Immature natural killer cell (primary cell): ENCODE data around the gene TRIM41. TPM values are rescaled to one million over a fixed set of nuclear protein-coding genes. Genes with fewer than 3 reads are reported as not detected.
"Not testable (repeated sequence)": the region's sequence is repeated elsewhere in the genome, so short reads cannot be mapped to it uniquely, and the experiment has no call there.

Experiments used
- DNase-seq, 3 donors: peaks; one replicate each; pipeline ENCODE4 v3.0.0; 2022; ENCODE audit warnings: mixed read lengths in 1 of 3
- H3K27ac Mint-ChIP-seq, 6 donors: one replicate each; pipeline ENCODE4 v1.8.0; 2020; ENCODE audit warnings: mixed read lengths in 6 of 6, mild to moderate bottlenecking in 5 of 6, inconsistent platforms in 4 of 6, moderate library complexity in 3 of 6
- H3K27me3 Mint-ChIP-seq, 3 donors: one replicate each; pipeline ENCODE4 v1.8.0; 2020 to 2021; ENCODE audit warnings: low read depth in 3 of 3, mild to moderate bottlenecking in 3 of 3, mixed read lengths in 3 of 3, moderate library complexity in 3 of 3, inconsistent platforms in 1 of 3
- H3K36me3 Mint-ChIP-seq, 3 donors: one replicate each; pipeline ENCODE4 v1.8.0; 2020; ENCODE audit warnings: mixed read lengths in 3 of 3, inconsistent platforms in 2 of 3, mild to moderate bottlenecking in 2 of 3
- H3K4me1 Mint-ChIP-seq, 2 donors: one replicate each; pipeline ENCODE4 v1.8.0; 2020; ENCODE audit warnings: inconsistent platforms in 2 of 2, mild to moderate bottlenecking in 2 of 2, mixed read lengths in 2 of 2, moderate library complexity in 1 of 2
- H3K4me3 Mint-ChIP-seq, 5 donors: one replicate each; pipeline ENCODE4 v1.8.0; 2020; ENCODE audit warnings: mild to moderate bottlenecking in 5 of 5, mixed read lengths in 5 of 5, inconsistent platforms in 3 of 5, moderate library complexity in 3 of 5
- H3K9me3 Mint-ChIP-seq, 6 donors: one replicate each; pipeline ENCODE4 v1.8.0; 2020; ENCODE audit warnings: mild to moderate bottlenecking in 6 of 6, mixed read lengths in 6 of 6, inconsistent platforms in 4 of 6, moderate library complexity in 3 of 6
- polyA plus RNA-seq, 3 donors: library from polyadenylated mRNA; unstranded; fragments of 300-500 nt; fragmentation: Illumina TruSeq; gene quantifications; one replicate each; pipeline ENCODE4 v1.2.3, GENCODE V29; 2021

The TRIM41 gene
- polyA plus RNA-seq, result 1 to 10 TPM in 2 of 3 donors, under 1 TPM in 1; 0.80 to 2.3 (median 1.7) TPM

DNA sequence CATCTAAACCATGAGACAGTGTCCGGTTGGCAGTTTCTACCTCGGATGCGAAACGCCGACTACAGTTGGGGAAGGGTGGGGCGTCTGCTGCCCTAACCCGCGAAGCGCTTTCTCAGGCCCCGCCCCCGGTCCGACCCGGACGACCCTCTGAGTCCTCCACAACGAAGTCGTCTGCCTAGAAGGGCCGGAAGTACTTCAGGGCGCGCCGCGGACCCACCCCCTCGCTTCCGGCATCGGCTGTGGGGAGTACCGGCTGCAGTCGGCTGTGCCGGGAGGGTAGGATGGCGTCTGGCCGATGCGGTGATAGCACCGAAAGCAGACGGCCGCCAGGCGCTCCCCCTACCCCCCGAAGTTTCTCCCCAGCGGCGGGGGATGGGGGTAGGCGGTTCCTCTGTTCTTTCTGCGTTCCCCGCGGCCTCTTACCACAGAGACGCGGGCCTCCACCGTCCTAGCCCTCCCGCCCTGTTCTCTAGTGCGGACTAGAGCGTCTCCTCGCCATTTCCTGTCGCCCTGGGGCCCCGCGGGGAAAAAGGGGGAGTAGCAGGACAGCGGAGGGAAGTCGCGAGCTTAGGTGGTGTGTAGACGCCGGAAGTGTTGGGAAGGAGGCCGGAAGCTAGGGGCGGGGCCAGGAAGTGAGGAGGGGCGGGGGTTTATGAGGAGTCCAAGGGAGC, at the start of gene TRIM41:
Gene TRIM41 (plus strand): TSS at position 224 of the 671 bp plus-strand sequence. CDS start 719 bp downstream, outside the sequence.
- peaks cover 39 to 54% (median 42%) of the 10 kb centered on the region in 3 donors for H3K27me3 Mint-ChIP-seq
- peaks cover 0 to 10% (median 5%) of the 10 kb centered on the region in 6 donors for H3K9me3 Mint-ChIP-seq
- H3K4me3 Mint-ChIP-seq, result peak within 1 kb of the TSS; percentile 88 to 96 (median 95)
- peak; percentile 99 for DNase-seq
- peak within 1 kb of the TSS; percentile 96 to 100 (median 98) for H3K27ac Mint-ChIP-seq
- H3K4me1 Mint-ChIP-seq, result peaks cover 58 to 62% of the 10 kb centered on the region in 2 donors
- H3K36me3 Mint-ChIP-seq, result no peaks in the 10 kb centered on the region

DNA sequence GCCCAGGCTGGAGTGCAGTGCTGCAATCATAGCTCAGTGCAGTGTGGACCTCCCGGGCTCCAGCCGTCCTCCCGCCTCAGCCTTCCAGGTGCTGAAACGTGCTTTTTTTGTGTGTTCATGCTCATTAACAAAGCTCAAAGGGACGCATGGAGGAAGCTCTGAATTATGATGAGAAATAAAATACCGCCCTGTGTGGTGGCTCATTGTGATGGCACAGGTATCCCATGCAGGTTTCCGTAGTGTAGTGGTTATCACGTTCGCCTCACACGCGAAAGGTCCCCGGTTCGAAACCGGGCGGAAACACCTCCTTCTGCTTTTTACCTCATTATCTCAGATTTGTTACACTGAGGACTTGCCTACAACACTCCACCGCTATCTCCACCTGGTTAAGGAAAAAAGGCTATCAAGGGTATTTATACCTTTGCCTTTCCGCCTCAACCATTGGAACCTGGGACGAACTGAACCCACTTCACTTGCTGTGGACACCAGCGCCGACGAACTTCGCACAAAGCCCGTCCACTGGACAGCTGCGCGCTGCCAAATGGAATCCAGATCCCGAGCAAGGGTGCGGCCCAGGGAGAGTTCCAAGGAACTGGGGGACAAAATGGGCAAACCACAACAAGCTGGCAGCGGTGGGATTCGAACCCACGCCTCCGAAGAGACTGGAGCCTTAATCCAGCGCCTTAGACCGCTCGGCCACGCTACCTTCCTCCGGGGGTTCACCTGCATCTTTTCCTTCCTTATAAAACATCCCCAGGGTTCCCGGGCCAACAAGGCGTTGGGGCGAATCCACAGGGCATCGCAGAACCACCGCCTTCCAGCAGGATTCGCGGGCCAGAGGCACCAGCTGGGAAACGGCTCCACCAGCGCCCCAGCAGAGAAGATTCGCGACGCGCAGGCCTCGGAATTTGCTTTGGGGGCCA, 49.4 kb upstream of the TRIM41 start:
- H3K4me1 Mint-ChIP-seq, result peaks cover 35 to 38% of the 10 kb centered on the region in 2 donors
- H3K27me3 Mint-ChIP-seq, result peaks cover 24 to 64% (median 51%) of the 10 kb centered on the region in 3 donors
- peaks cover 0 to 5% (median 3%) of the 10 kb centered on the region in 3 donors for H3K36me3 Mint-ChIP-seq

DNA sequence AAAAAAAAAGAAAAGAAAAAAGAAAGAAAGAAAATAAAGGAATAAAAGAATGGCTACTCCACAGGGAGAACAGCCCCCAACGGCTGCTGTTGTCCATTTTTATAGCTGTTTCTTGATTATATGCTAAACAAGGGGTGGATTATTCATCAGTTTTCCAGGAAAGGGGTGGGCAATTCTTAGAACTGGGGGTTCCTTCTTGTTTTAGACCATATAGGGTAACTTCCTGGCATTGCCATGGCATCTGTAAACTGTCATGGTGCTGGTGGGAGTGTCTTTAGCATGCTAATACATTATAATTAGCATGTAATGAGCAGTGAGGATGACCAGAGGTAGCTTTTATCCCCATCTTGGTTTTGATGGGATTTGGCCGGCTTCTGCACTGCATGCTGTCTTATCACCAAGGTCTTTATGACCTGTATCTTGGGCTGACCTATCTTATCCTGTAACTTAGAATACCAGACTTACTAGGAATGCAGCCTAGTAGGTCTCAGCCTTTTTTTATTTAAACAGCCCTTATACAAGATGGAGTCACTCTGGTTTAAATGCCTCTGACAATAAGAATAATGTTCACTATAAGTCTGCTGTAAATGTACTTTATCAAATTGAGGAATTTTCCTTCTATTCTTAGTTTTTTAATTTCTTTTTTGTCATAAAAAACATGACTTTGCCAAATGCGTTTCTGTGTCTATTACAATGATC, 46.7 kb upstream of the TRIM41 start:
- H3K36me3 Mint-ChIP-seq, result peaks cover 0 to 5% (median 3%) of the 10 kb centered on the region in 3 donors
- H3K4me1 Mint-ChIP-seq, result peaks cover 12 to 13% of the 10 kb centered on the region in 2 donors
- DNase-seq, result no peak
- H3K27me3 Mint-ChIP-seq, result peaks cover 10 to 38% (median 29%) of the 10 kb centered on the region in 3 donors
- no peak overlapping the region for H3K27ac Mint-ChIP-seq
- H3K4me3 Mint-ChIP-seq, result no peak overlapping the region
- H3K9me3 Mint-ChIP-seq, result peaks cover 0 to 4% (median 0%) of the 10 kb centered on the region in 6 donors

More for the DNA sequence above, 49.4 kb upstream of the TRIM41 start:
- Mint-ChIP-seq H3K27ac (peak overlapping the region in 5 of 6 donors; percentile 47 to 91 (median 52)), H3K9me3 (peaks cover 0 to 5% (median 0%) of the 10 kb centered on the region in 6 donors), H3K4me3 (peak overlapping the region; percentile 50 to 83 (median 81))
- peak; percentile 29 to 64 (median 51) for DNase-seq

DNA sequence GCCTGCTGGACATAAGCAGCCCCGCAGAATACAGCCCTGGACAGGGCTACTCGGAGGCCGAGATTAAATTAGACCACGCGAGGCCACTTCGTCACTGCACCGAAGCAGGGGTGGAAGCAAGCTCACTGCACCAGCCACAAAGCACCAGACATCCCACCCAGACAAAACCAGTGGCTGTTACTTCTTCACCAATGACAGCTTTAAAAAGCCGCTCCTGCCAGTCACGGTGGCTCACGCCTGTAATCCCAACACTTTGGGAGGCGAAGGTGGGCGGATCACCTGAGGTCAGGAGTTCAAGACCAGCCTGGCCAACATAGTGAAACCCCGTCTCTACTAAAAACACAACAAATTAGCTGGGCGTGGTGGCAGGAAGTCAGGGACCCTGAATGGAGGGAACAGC, 45.5 kb upstream of the TRIM41 start:
- Mint-ChIP-seq H3K4me1 (peaks cover 21 to 22% of the 10 kb centered on the region in 2 donors), H3K27me3 (peaks cover 10 to 30% (median 28%) of the 10 kb centered on the region in 3 donors)
- H3K9me3 Mint-ChIP-seq, H3K36me3 Mint-ChIP-seq, H3K4me3 Mint-ChIP-seq, DNase-seq, H3K27ac Mint-ChIP-seq: not testable (repeated sequence)

DNA sequence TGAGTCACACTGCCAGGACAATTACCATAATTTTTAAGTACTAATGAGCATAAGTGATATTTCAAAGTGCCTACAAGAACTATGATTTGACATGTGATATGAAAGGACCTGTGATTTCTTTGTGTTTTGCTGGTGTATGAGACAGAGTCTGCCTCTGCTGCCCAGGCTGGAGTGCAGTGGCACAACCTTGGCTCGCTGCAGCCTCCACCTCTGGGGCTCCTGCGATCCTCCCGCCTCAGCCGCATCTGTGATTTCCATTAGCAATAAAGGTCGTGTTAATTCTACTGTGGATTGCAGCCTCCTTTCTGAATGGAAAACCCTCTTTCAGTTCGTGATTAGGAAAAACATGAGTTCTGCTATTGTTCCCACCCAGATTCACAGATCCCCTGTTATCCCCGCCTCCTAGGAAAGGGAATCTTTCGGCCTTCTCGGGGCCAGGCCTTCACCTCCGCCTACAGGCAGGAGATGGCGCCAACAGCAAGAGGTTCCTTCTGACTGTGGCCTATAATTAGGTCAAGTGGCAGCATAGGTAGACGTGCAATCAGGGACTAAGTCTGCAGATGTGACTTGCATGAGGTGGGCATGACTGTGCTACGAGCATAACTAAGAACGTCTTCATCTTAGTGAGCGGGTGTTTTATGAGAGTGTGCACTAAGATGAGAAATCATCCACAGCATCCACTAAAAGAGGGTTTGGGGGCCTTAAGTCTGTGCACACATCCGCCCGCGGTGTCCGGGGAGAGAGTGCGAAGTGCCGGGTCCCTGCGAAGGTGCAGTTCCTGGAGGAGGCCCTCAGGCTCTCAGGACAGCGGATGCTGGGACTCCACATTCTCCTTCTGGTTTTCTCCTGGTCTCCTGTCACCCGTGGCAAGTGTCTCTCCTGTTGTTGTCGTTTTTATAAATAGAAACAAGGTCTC, 41.2 kb upstream of the TRIM41 start:
- peak; percentile 56 to 74 (median 68) for DNase-seq
- H3K27me3 Mint-ChIP-seq, result peaks cover 2 to 13% (median 7%) of the 10 kb centered on the region in 3 donors
- H3K4me1 Mint-ChIP-seq, result peaks cover 25 to 42% of the 10 kb centered on the region in 2 donors
- peak overlapping the region; percentile 32 to 96 (median 82) for H3K27ac Mint-ChIP-seq
- H3K4me3 Mint-ChIP-seq, result peak overlapping the region; percentile 65 to 96 (median 72)
- H3K36me3 Mint-ChIP-seq, result peaks cover 0 to 3% (median 0%) of the 10 kb centered on the region in 3 donors
- no peaks in the 10 kb centered on the region for H3K9me3 Mint-ChIP-seq

DNA sequence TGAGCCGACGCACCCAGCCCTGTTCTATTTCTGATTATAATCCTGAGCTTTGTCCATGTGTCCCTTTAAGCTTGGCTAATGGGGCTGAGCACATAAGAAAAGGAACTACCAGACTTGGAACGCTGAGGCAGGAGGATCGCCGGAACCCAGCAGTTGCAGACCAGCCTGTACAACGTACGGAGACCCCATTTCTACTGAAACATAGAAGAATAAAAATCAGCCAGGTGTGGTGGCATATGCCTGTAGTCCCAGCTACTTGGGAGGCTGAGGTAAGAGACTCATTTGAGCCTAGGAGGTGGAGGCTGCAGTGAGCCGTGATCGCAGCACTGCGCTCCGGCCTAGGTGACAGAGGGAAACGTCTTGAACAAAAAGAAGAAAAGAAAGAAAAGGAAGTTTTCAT, 40.4 kb upstream of the TRIM41 start:
- DNase-seq, result no peak
- H3K36me3 Mint-ChIP-seq, result peaks cover 0 to 3% (median 0%) of the 10 kb centered on the region in 3 donors

DNA sequence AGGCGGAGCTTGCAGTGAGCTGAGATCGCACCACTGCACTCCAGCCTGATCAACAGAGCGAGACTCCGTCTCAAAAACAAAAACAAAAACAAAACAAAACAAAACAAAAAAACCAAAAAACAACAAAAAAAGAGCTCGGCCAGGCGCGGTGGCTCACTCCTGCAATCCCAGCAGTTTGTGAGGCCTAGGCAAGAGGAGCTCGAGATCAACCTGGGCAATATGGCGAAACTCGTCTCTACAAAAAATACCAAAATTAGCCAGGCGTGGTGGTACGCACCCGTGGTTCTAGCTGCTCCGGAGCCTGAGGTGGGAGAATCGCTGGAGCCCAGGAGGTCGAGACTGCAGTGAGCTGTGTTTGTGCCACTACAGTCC, 38.2 kb upstream of the TRIM41 start:
- Mint-ChIP-seq H3K9me3 (peaks cover 0 to 8% (median 3%) of the 10 kb centered on the region in 6 donors), H3K4me1 (peaks cover 42 to 59% of the 10 kb centered on the region in 2 donors)

More for the DNA sequence above, 40.4 kb upstream of the TRIM41 start:
- peaks cover 27 to 44% of the 10 kb centered on the region in 2 donors for H3K4me1 Mint-ChIP-seq
- peak overlapping the region in 5 of 6 donors; percentile 66 to 96 (median 82) for H3K27ac Mint-ChIP-seq
- no peaks in the 10 kb centered on the region for H3K9me3 Mint-ChIP-seq
- peaks cover 5 to 20% (median 8%) of the 10 kb centered on the region in 3 donors for H3K27me3 Mint-ChIP-seq
- H3K4me3 Mint-ChIP-seq, result peak overlapping the region; percentile 72 to 96 (median 88)

DNA sequence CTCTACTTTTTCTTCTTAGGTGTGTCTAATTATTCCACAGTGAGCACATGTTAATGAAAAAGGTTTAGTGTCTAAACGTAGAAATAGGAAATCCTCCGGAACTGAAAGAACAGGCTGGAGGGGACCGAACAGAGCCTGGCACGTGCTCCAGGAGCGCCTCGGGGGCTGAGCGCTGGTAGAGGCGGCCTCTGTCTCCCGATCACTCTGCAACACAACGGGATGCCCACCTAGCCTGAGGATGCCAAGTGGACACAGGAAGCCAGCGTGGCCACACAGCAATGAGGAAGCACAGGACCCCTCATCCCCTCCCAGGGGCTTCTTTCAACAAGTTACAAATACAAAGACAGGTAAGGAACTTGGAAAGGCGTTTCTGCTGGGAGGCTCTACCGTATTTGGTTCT, 37.5 kb upstream of the TRIM41 start:
- H3K4me3 Mint-ChIP-seq, result peak overlapping the region in 4 of 5 donors; percentile 25 to 47 (median 32)
- H3K27ac Mint-ChIP-seq, result no peak overlapping the region
- peaks cover 0 to 8% (median 3%) of the 10 kb centered on the region in 6 donors for H3K9me3 Mint-ChIP-seq
- H3K27me3 Mint-ChIP-seq, result peaks cover 31 to 48% (median 33%) of the 10 kb centered on the region in 3 donors
- peaks cover 46 to 63% of the 10 kb centered on the region in 2 donors for H3K4me1 Mint-ChIP-seq
- no peak for DNase-seq
- no peaks in the 10 kb centered on the region for H3K36me3 Mint-ChIP-seq

More for the DNA sequence above, 38.2 kb upstream of the TRIM41 start:
- Mint-ChIP-seq H3K27me3 (peaks cover 24 to 42% (median 29%) of the 10 kb centered on the region in 3 donors), H3K27ac (peak overlapping the region in 1 of 6 donors; percentile 84), H3K4me3 (peak overlapping the region; percentile 83 to 96 (median 94)), H3K36me3 (no peaks in the 10 kb centered on the region)
- DNase-seq, result no peak

DNA sequence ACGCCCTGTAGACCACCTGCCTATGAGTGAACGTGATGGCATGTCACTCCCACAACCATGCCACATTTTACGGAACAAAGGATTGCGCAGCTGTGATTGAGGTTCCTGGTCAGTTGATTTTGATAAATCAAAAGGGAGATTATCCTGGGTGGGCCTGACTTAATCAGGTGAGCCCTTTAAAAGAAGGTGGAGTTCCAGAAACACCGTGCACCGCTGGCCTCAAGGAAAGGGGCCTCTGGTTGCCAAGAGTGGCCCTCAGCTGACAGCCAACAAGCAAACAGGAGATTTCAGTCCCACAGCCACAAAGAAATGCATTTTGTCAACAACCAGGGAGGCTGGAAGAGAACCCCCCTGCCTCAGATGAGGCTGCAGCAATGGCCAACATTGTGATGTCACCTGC, 37.1 kb upstream of the TRIM41 start:
- Mint-ChIP-seq H3K4me1 (peaks cover 46 to 64% of the 10 kb centered on the region in 2 donors), H3K27ac (peak overlapping the region in 1 of 6 donors; percentile 17), H3K9me3 (peaks cover 0 to 8% (median 3%) of the 10 kb centered on the region in 6 donors)

DNA sequence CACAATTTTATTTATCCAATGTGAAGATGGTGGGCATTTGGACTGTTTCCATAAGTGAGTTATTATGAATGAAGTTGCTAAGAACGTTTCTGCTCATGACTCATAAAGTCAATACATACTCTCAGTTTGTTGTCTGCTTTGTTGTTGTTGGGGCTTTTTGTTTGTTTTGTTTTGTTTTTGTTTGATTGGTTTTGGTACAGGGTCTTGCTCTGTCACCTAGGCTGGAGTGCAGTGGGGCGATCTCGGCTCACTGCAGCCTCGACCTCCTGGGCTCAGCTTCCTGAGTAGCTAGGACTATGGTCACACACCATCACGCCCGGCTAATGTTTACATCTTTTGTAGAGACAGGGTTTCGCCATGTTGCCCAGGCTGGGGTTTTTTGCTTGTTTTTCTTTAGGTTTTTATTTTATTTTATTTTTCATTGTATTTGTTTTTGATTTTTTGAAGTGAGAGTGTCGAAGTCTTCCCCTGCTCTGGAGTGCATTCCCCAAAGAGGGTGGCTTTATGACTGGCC, 36.0 kb upstream of the TRIM41 start:
- DNase-seq, result no peak
- Mint-ChIP-seq H3K36me3 (peaks cover 0 to 3% (median 0%) of the 10 kb centered on the region in 3 donors), H3K27ac (peak overlapping the region in 5 of 6 donors; percentile 17 to 98 (median 67)), H3K9me3 (peaks cover 0 to 8% (median 6%) of the 10 kb centered on the region in 6 donors), H3K27me3 (peaks cover 44 to 63% (median 48%) of the 10 kb centered on the region in 3 donors), H3K4me1 (peaks cover 48 to 69% of the 10 kb centered on the region in 2 donors), H3K4me3 (peak overlapping the region in 3 of 5 donors; percentile 28 to 98 (median 64))

More for the DNA sequence above, 37.1 kb upstream of the TRIM41 start:
- DNase-seq, result no peak
- peak overlapping the region in 3 of 5 donors; percentile 6 to 47 (median 27) for H3K4me3 Mint-ChIP-seq
- peaks cover 34 to 53% (median 37%) of the 10 kb centered on the region in 3 donors for H3K27me3 Mint-ChIP-seq
- H3K36me3 Mint-ChIP-seq, result peaks cover 0 to under 1% (median 0%) of the 10 kb centered on the region in 3 donors

DNA sequence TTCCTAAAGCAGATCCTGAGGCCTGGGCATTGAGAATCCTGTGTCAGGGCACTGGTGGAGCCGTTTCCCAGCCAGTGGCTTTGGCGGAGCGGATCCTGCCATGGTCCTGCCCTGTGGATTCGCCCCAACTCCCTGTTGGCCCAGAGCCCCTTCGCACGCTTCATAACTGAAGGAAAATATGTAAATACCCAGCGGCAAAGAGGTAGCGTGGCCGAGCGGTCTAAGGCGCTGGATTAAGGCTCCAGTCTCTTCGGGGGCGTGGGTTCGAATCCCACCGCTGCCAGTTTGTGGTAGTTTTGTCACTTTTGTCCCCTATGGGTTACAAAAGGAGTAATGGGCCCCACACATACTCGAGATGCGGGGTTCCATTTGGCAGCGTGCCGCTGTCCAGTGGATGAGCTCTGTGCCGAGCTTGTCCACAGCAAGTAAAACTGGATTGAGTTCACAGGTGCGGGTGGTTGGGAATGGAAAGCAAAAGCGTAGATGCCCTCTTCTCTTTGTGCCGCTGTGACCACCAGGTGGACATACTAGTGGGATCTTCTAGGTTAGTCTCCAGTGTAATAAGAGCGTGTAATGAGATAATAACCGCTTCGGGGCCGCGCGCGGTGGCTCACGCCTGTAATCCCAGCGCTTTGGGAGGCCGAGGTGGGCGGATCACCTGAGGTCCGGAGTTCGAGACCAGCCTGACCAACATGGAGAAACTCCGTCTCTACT, 35.4 kb upstream of the TRIM41 start:
- H3K4me3 Mint-ChIP-seq, result peak overlapping the region; percentile 93 to 100 (median 98)
- peaks cover 0 to 3% (median 0%) of the 10 kb centered on the region in 3 donors for H3K36me3 Mint-ChIP-seq
- H3K27ac Mint-ChIP-seq, result peak overlapping the region; percentile 87 to 98 (median 96)
- peak; percentile 51 to 67 (median 54) for DNase-seq
- H3K9me3 Mint-ChIP-seq, result peaks cover 0 to 8% (median 6%) of the 10 kb centered on the region in 6 donors
- peaks cover 46 to 66% (median 54%) of the 10 kb centered on the region in 3 donors for H3K27me3 Mint-ChIP-seq
- peaks cover 48 to 69% of the 10 kb centered on the region in 2 donors for H3K4me1 Mint-ChIP-seq
